Common myeloid progenitor, CD34-positive (primary cell): Measurements from ENCODE around the gene MYT1.
A peak's percentile ranks its signal among the peaks of the same experiment; 100 is the strongest.
"Not testable (repeated sequence)": the region's sequence is repeated elsewhere in the genome, so short reads cannot be mapped to it uniquely, and the experiment has no call there.

Experiments
- CTCF ChIA-PET: fragments of 350-600 bp; sonication (Branson Sonifier 250); formaldehyde crosslinking; loops from one replicate; lab custom pipeline; 2021; ENCODE audit warnings: antibody characterized with exemption; lab: Charles Lee
- POLR2A ChIA-PET: fragments of 350-600 bp; sonication (Branson Sonifier 250); formaldehyde crosslinking; loops from one replicate; lab custom pipeline; 2021; ENCODE audit warnings: antibody characterized with exemption; lab: Charles Lee
- DNase-seq, 3 donors: peaks; one replicate each; pipeline versions ENCODE4 v3.0.0 to v3.0.0-alpha.2; 2013
- H3K27ac ChIP-seq, 2 experiments: 1 replicate in 1 of 2; 2 replicates in 1 of 2; pipeline ENCODE4 v1.7.0; 2013; ENCODE audit warnings: inconsistent platforms in 2 of 2, low read length in 2 of 2, mild to moderate bottlenecking in 2 of 2, low read depth in 1 of 2, moderate library complexity in 1 of 2; ENCODE audit not compliant: severe bottlenecking in 2 of 2, insufficient read depth in 1 of 2, poor library complexity in 1 of 2
- H3K27me3 ChIP-seq, 5 experiments: replicated peaks in 2 of 5; 1 replicate in 3 of 5; 2 replicates in 2 of 5; pipeline versions ENCODE4 v1.6.1 to v1.7.0; 2013; ENCODE audit warnings: low read length in 4 of 5, mild to moderate bottlenecking in 2 of 5, moderate library complexity in 2 of 5, inconsistent platforms in 1 of 5; ENCODE audit not compliant: insufficient read depth in 5 of 5, control insufficient read depth in 4 of 5
- H3K36me3 ChIP-seq, 4 experiments: 1 replicate in 2 of 4; 2 replicates in 2 of 4; pipeline versions ENCODE4 v1.6.1 to v1.7.0; 2013; ENCODE audit warnings: low read length in 3 of 4, control low read depth in 1 of 4, mild to moderate bottlenecking in 1 of 4; ENCODE audit not compliant: control insufficient read depth in 4 of 4, insufficient read depth in 4 of 4
- H3K4me1 ChIP-seq, 4 experiments: 1 replicate in 3 of 4; 2 replicates in 1 of 4; pipeline versions ENCODE4 v1.6.1 to v1.7.1; 2013; ENCODE audit warnings: low read length in 3 of 4, mild to moderate bottlenecking in 3 of 4, control low read depth in 1 of 4, inconsistent platforms in 1 of 4, moderate library complexity in 1 of 4; ENCODE audit not compliant: control insufficient read depth in 4 of 4, insufficient read depth in 4 of 4; ENCODE audit errors: control extremely low read depth in 1 of 4
- H3K4me3 ChIP-seq, 7 experiments: 1 replicate in 4 of 7; 2 replicates in 3 of 7; pipeline versions ENCODE4 v1.5.1 to v1.7.0; 2013; ENCODE audit warnings: mild to moderate bottlenecking in 7 of 7, low read length in 6 of 7, moderate library complexity in 6 of 7, inconsistent platforms in 2 of 7, low read depth in 2 of 7, control low read depth in 1 of 7; ENCODE audit not compliant: insufficient read depth in 4 of 7, control insufficient read depth in 1 of 7; ENCODE audit errors: extremely low read depth in 1 of 7
- H3K9me3 ChIP-seq, 5 experiments: 1 replicate in 4 of 5; 2 replicates in 1 of 5; pipeline versions ENCODE4 v1.6.1 to v1.7.1; 2013; ENCODE audit warnings: low read length in 4 of 5, mild to moderate bottlenecking in 2 of 5, inconsistent platforms in 1 of 5, low read depth in 1 of 5, moderate library complexity in 1 of 5; ENCODE audit not compliant: control insufficient read depth in 4 of 5, insufficient read depth in 2 of 5; ENCODE audit errors: control extremely low read depth in 1 of 5
- WGBS: methylation state at CpG from one replicate; pipeline ENCODE4 v1.1.5; 2013; ENCODE audit not compliant: insufficient coverage; 5-methylcytosine and 5-hydroxymethylcytosine counted together

MYT1 gene

DNA sequence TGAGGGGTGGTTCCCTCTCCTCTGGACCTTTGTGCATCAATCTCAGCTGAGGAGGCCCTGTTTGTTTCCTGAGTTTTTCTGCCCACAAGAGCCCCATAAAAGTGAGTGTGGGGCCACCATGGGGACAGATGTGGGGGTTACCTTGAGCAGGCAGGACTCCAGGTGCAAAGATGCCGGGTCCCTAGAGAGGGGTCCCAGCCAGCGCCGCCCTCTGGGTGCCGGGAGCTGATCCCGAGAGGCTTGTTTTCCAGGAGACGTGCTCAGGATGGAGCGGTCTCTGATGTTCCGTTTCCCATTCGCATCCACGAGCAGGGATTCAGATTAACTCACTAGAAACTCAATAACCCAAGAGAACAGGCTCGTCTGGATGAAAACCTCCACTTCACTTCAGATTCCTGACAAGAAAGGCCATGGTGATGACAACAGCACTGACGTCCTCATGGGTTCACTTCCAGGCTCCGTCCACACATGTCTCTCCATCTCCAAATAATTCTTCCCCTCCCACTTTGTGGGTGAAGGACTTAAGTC, 21.9 kb downstream of the MYT1 start:
- Histone ChIP-seq H3K36me3 (no peaks in the 10 kb centered on the region), H3K27me3 (no peaks in the 10 kb centered on the region), H3K27ac (no peak overlapping the region), H3K4me1 (no peaks in the 10 kb centered on the region), H3K9me3 (peaks cover 0 to 8% (median 0%) of the 10 kb centered on the region in 5 experiments), H3K4me3 (no peak overlapping the region)
- 99% methylated on average over 12 of the region's 13 CpGs for WGBS
- ChIA-PET POLR2A (no interaction called here), CTCF (no interaction called here)
- DNase-seq = no peak

DNA sequence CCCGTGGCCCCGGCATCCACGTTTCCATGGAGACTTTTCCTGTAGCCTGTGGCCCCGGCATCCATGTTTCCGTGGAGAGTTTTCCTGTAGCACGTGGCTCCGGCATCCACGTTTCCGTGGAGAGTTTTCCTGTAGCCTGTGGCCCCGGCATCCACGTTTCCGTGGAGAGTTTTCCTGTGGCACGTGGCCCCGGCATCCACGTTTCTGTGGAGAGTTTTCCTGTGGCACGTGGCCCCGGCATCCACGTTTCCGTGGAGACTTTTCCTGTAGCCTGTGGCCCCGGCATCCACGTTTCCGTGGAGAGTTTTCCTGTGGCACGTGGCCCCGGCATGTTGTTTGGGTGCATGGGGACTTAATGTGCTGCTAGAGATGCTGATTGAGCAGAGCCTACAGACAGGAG, 23.0 kb downstream of the MYT1 start:
- H3K36me3 ChIP-seq, H3K9me3 ChIP-seq, H3K4me1 ChIP-seq, POLR2A ChIA-PET, CTCF ChIA-PET, H3K27me3 ChIP-seq, H3K4me3 ChIP-seq, H3K27ac ChIP-seq: not testable (repeated sequence)
- 97% methylated on average over 17 of the region's 24 CpGs for WGBS
- DNase-seq = peak in 2 of 3 donors; percentile 6 to 8

DNA sequence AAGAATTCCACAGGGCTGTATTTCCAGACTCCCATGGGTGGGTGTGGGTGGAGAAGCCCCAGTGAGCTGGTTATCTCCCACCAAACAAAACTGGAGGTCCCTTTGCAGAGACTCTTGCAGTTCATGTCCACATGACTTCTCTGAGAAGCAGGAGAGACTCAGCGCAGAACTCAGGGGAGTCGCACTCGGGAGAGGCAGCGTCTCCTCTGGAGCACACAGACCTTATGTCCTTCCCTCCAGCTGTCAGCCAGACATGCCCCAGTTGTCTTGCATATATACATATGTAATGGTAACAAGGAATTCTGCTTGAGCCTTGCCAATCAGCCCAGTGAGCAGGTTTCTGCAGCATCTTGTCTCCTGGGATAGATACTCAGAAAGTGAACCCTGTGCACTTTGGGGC, 23.8 kb downstream of the MYT1 start:
- no peak overlapping the region for H3K27ac ChIP-seq
- no peaks in the 10 kb centered on the region for H3K4me1 ChIP-seq
- POLR2A ChIA-PET = no interaction called here
- WGBS = 100% methylated on average over 4 of the region's 4 CpGs
- peaks cover 0 to 2% (median 0%) of the 10 kb centered on the region in 5 experiments for H3K27me3 ChIP-seq
- H3K4me3 ChIP-seq = no peak overlapping the region
- peaks cover 0 to 8% (median 0%) of the 10 kb centered on the region in 5 experiments for H3K9me3 ChIP-seq
- CTCF ChIA-PET = no interaction called here
- DNase-seq = no peak
- H3K36me3 ChIP-seq = no peaks in the 10 kb centered on the region

DNA sequence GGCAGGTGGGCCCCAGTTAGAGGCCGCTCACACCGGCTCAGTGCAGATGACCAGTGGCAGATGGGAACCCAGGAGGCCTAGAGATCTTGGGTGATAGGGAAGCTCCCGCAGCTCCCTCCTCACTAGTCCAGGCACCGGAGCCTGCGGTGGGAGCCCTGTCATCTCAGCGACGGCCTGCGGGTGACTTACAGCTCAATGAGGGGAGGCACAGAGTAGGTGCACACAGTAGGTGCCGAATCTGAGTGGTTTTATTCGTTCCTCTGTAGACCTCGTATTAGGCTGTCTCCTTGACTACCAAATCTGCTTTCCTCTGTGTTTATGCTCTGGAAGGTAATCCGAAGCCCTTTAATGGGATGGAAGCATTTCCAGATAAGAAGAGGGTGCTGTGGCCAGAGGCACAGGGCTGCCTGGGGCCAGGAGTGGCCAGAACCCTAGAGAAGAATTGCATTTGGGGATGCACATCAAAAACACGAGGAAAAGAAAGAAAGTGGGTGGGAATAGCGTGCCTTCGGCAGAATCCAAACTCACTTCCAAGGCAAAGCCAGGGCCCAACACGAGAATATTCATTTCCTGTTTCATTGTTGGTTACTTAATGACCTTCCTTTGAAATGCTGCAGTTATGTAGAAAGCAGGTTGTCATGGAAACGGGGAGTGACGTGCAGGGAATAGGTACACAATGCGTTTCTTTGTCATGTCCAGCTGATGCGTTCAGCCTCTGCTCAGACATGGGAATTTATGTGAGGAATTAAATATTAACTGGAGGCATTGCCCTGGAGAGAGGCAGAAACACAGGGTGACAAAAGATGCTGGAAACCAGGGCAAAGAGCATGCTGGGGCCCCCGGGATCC, 24.7 kb downstream of the MYT1 start:
- DNase-seq = no peak
- Histone ChIP-seq H3K27ac (no peak overlapping the region), H3K4me3 (no peak overlapping the region), H3K36me3 (no peaks in the 10 kb centered on the region), H3K9me3 (peaks cover 0 to 8% (median 0%) of the 10 kb centered on the region in 5 experiments), H3K4me1 (no peaks in the 10 kb centered on the region), H3K27me3 (peaks cover 0 to 2% (median 0%) of the 10 kb centered on the region in 5 experiments)
- ChIA-PET CTCF (no interaction called here), POLR2A (no interaction called here)
- WGBS = 76% methylated on average over 18 of the region's 21 CpGs

DNA sequence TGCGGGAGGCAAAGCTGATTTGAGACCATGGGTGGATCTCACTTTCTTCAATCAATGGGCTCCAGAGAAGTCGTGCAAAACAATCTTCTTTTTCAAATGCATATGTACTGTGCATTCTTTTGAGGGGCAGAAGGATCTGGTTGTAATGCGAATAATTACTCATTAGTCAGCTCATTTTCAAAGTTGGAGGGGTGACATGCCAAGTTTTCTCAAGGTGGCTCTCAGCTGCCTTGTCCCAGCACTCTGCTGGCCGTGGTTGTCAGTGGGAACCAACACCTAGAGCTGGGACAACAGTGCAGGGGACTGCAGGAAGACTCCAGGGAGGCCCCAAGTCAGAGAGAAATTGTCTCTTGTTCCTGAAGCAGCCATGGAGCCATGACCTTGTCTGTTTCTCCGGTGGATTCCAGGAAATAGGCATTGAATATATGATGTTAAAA, 25.3 kb downstream of the MYT1 start:
- ChIA-PET CTCF (no interaction called here), POLR2A (no interaction called here)
- no peak for DNase-seq
- Histone ChIP-seq H3K27ac (no peak overlapping the region), H3K4me3 (no peak overlapping the region), H3K9me3 (peaks cover 0 to 8% (median 0%) of the 10 kb centered on the region in 5 experiments), H3K4me1 (no peaks in the 10 kb centered on the region), H3K27me3 (peaks cover 0 to 2% (median 0%) of the 10 kb centered on the region in 5 experiments), H3K36me3 (no peaks in the 10 kb centered on the region)
- 68% methylated on average over 5 of the region's 5 CpGs for WGBS

DNA sequence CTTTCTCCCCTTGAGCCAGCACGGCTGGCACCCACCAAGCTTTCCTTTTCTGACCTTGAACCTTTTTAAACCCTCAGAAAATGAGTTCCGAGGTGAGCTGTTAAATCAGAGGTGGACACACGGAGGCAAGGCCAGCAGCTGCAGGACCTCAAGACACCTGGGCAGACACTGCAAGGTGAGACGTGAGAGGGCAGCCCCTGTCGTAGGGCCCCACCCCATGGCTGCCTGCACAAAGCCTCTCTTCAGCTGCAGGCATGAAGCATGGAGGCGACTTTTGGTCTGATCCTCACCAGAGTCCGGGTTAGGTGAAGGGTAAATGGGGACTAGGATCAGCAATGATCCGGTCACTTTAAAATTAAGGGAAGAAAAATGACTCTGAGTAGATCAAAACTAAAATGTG, 25.7 kb downstream of the MYT1 start:
- DNase-seq = no peak
- WGBS = 93% methylated on average over 7 of the region's 8 CpGs
- Histone ChIP-seq H3K27ac (no peak overlapping the region), H3K9me3 (peaks cover 0 to 8% (median 0%) of the 10 kb centered on the region in 5 experiments), H3K27me3 (peaks cover 0 to 2% (median 0%) of the 10 kb centered on the region in 5 experiments), H3K4me3 (no peak overlapping the region), H3K36me3 (no peaks in the 10 kb centered on the region), H3K4me1 (no peaks in the 10 kb centered on the region)
- CTCF ChIA-PET = no interaction called here
- POLR2A ChIA-PET = no interaction called here

DNA sequence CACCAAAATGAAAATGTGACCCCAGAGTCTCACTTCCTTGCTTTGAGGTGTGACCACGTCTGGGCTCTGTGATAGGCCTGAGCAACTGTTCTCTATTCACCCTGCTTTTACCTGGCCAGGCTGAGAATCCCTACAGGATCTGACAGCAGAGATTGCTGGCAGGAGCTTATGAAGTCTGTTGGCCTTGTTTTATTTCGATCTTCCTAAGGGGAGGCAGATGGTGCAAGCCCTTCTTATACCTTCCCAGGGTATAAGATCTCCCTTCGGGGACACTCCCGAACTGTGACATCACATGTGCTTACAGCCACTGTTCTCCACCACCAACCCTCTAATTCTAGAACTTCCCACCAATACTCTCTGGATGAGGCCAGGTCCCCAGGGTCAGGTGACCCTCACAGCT, 26.8 kb downstream of the MYT1 start:
- H3K4me3 ChIP-seq = no peak overlapping the region
- peaks cover 0 to 2% (median 0%) of the 10 kb centered on the region in 5 experiments for H3K27me3 ChIP-seq
- no peaks in the 10 kb centered on the region for H3K36me3 ChIP-seq
- DNase-seq = no peak
- CTCF ChIA-PET = interaction anchor here (0.7 kb wide), 1 partner anchor 925 kb away, joined by 3 read pairs; no protein-coding TSS in a partner anchor
- POLR2A ChIA-PET = no interaction called here
- no peak overlapping the region for H3K27ac ChIP-seq
- 96% methylated on average over 4 of the region's 4 CpGs for whole genome bisulfite sequencing
- no peaks in the 10 kb centered on the region for H3K4me1 ChIP-seq
- peaks cover 0 to 1% (median 0%) of the 10 kb centered on the region in 5 experiments for H3K9me3 ChIP-seq
